IMR-90 (cell line): ENCODE results near the gene RNF123. TPM values are rescaled to one million over a fixed set of nuclear protein-coding genes. Genes with fewer than 3 reads are reported as not detected.
"Not testable (repeated sequence)": the region's sequence is repeated elsewhere in the genome, so short reads cannot be mapped to it uniquely, and the experiment has no call there.

Source experiments
- ATAC-seq: fragments of 200-7000 bp; cut with Tn5 transposase; 2 replicates; pipeline ENCODE4 v1.9.1; 2020; ENCODE audit warnings: low read depth, mild to moderate bottlenecking, moderate library complexity
- BruUV-seq: library from RNA; stranded (reverse); fragments of 400-500 nt; replicated peaks from 2 replicates; lab custom pipeline; 2021; lab: Mats Ljungman, UMichigan
- CTCF ChIA-PET: fragments of 300-600 bp; formaldehyde crosslinking; extraction: SDS; loops from one replicate; lab custom pipeline; 2021; ENCODE audit warnings: antibody characterized with exemption; lab: Yijun Ruan, JAX
- POLR2A ChIA-PET: fragments of 300-600 bp; sonication (Branson Sonifier 250); formaldehyde crosslinking; loops from one replicate; lab custom pipeline; 2022; ENCODE audit warnings: antibody characterized with exemption; ENCODE audit not compliant: unreplicated experiment; lab: Charles Lee
- DNase-seq: peaks from one replicate; pipeline ENCODE4 v3.0.0; 2013
- H2AFZ ChIP-seq: replicated peaks from 2 replicates; pipeline ENCODE3; 2013; ENCODE audit warnings: low read length, mild to moderate bottlenecking; ENCODE audit not compliant: poor library complexity
- H2AK5ac ChIP-seq: 2 replicates; pipeline ENCODE4 v1.6.1; 2013; ENCODE audit warnings: low read depth, low read length, inconsistent platforms
- H2AK9ac ChIP-seq: replicated peaks from 2 replicates; pipeline ENCODE3; 2013; ENCODE audit warnings: mild to moderate bottlenecking, low read depth, low read length, moderate library complexity; ENCODE audit not compliant: poor library complexity
- H2BK120ac ChIP-seq: 2 replicates; pipeline ENCODE4 v1.6.1; 2013; ENCODE audit warnings: low read depth, low read length, inconsistent platforms
- H2BK15ac ChIP-seq: 3 replicates; pipeline ENCODE4 v1.6.1; 2013; ENCODE audit warnings: low read depth, low read length, inconsistent platforms
- H2BK20ac ChIP-seq: 2 replicates; pipeline ENCODE4 v1.6.1; 2013; ENCODE audit warnings: low read depth, mild to moderate bottlenecking, inconsistent platforms, low read length, moderate library complexity
- H2BK5ac ChIP-seq: 2 replicates; pipeline ENCODE4 v1.6.1; 2013; ENCODE audit warnings: mild to moderate bottlenecking, low read depth, low read length, inconsistent platforms; ENCODE audit not compliant: poor library complexity, severe bottlenecking
- H3K14ac ChIP-seq: replicated peaks from 2 replicates; pipeline ENCODE4 v1.6.1; 2013; ENCODE audit warnings: low read depth, low read length, inconsistent platforms
- H3K18ac ChIP-seq: 2 replicates; pipeline ENCODE4 v1.6.1; 2013; ENCODE audit warnings: low read depth, low read length, control low read depth
- H3K23ac ChIP-seq: 2 replicates; pipeline ENCODE4 v1.6.1; 2013; ENCODE audit warnings: low read depth, low read length, inconsistent platforms
- H3K27ac ChIP-seq: 2 replicates; pipeline ENCODE4 v1.5.1; 2013; ENCODE audit warnings: mild to moderate bottlenecking, control low read depth, low read length; ENCODE audit not compliant: insufficient read depth
- H3K27me3 ChIP-seq: 2 replicates; pipeline ENCODE4 v1.6.1; 2013; ENCODE audit warnings: low read length; ENCODE audit not compliant: control insufficient read depth, insufficient read depth
- H3K36me3 ChIP-seq: 2 replicates; pipeline ENCODE4 v1.6.1; 2013; ENCODE audit warnings: low read length, mixed read lengths; ENCODE audit not compliant: control insufficient read depth, insufficient read depth
- H3K4ac ChIP-seq: 2 replicates; pipeline ENCODE4 v1.6.1; 2013; ENCODE audit warnings: low read depth, low read length, inconsistent platforms
- H3K4me1 ChIP-seq: 2 replicates; pipeline ENCODE4 v1.6.1; 2013; ENCODE audit warnings: low read length, mixed read lengths; ENCODE audit not compliant: control insufficient read depth, insufficient read depth
- H3K4me2 ChIP-seq: 2 replicates; pipeline ENCODE4 v1.6.1; 2013; ENCODE audit warnings: low read depth, mild to moderate bottlenecking, control low read depth, low read length, moderate library complexity
- H3K4me3 ChIP-seq: 2 replicates; pipeline ENCODE4 v1.5.1; 2013; ENCODE audit warnings: low read depth, mild to moderate bottlenecking, control low read depth, low read length, moderate library complexity; ENCODE audit not compliant: insufficient read depth
- H3K56ac ChIP-seq: 2 replicates; pipeline ENCODE4 v1.6.1; 2013; ENCODE audit warnings: low read length, inconsistent platforms; ENCODE audit not compliant: insufficient read depth; ENCODE audit errors: extremely low read depth
- H3K79me1 ChIP-seq, 2 experiments: 2 replicates each; pipeline ENCODE4 v1.6.1; 2013; ENCODE audit warnings: low read length in 2 of 2, inconsistent platforms in 1 of 2, low read depth in 1 of 2
- H3K9ac ChIP-seq: 2 replicates; pipeline ENCODE4 v1.6.1; 2013; ENCODE audit warnings: low read depth, low read length, control low read depth
- H3K9me1 ChIP-seq: 2 replicates; pipeline ENCODE4 v1.6.1; 2013; ENCODE audit warnings: low read length, inconsistent platforms; ENCODE audit not compliant: insufficient read depth
- H3K9me3 ChIP-seq: 2 replicates; pipeline ENCODE4 v1.6.1; 2013; ENCODE audit warnings: low read length; ENCODE audit not compliant: control insufficient read depth, insufficient read depth
- H4K20me1 ChIP-seq: 2 replicates; pipeline ENCODE4 v1.6.1; 2013; ENCODE audit warnings: low read length, inconsistent platforms; ENCODE audit not compliant: insufficient read depth
- H4K5ac ChIP-seq: 2 replicates; pipeline ENCODE4 v1.6.1; 2013; ENCODE audit warnings: mild to moderate bottlenecking, low read depth, low read length, control low read depth
- H4K8ac ChIP-seq, 2 experiments: 2 replicates each; pipeline ENCODE4 v1.6.1; 2013; ENCODE audit warnings: low read depth in 2 of 2, low read length in 2 of 2, control low read depth in 1 of 2, inconsistent platforms in 1 of 2
- H4K91ac ChIP-seq: 2 replicates; pipeline ENCODE4 v1.6.1; 2013; ENCODE audit warnings: low read depth, low read length, inconsistent platforms; ENCODE audit not compliant: insufficient read depth
- WGBS, 2 experiments: methylation state at CpG; one replicate each; pipeline versions ENCODE4 v1.1.5 to v1.1.7; 2013; ENCODE audit warnings: missing lambda C conversion rate in 2 of 2; ENCODE audit not compliant: insufficient read length in 1 of 2; ENCODE audit errors: extremely low coverage in 2 of 2; 5-methylcytosine and 5-hydroxymethylcytosine counted together
- dilution Hi-C: fragments of 300-500 bp; cut with HindIII; formaldehyde crosslinking; loops from one replicate; pipeline ENCODE4 v1.14.3; 2018; ENCODE audit warnings: low sequenced_read_pairs; ENCODE audit not compliant: unreplicated experiment
- in situ Hi-C: fragments of 300-500 bp; cut with MboI; formaldehyde crosslinking; loops from 3 replicates; pipeline ENCODE4 v1.14.3; 2019; ENCODE audit warnings: low sequenced_read_pairs, inconsistent platforms, mixed read lengths
- intact Hi-C: fragments of 100-400 bp; cut with micrococcal nuclease; formaldehyde crosslinking; loops from 2 replicates; pipeline ENCODE4 v1.10.0; 2022
- polyA plus RNA-seq, 3 experiments: library from polyadenylated mRNA; depleted of rRNA; stranded (reverse); fragments of >200 nt; gene quantifications; 2 replicates each; pipeline ENCODE4 v1.2.3, GENCODE V29; 2012; ENCODE audit warnings: low replicate concordance in 1 of 3
- total RNA-seq: library from RNA; depleted of rRNA; stranded (reverse); fragments of >200 nt; gene quantifications from 2 replicates; pipeline ENCODE4 v1.2.3, GENCODE V29; 2012

The RNF123 gene
- total and polyA plus RNA-seq, 2 of the 4 experiments (the other 2 are of a cell fraction): 13.4 to 37.7 TPM

DNA sequence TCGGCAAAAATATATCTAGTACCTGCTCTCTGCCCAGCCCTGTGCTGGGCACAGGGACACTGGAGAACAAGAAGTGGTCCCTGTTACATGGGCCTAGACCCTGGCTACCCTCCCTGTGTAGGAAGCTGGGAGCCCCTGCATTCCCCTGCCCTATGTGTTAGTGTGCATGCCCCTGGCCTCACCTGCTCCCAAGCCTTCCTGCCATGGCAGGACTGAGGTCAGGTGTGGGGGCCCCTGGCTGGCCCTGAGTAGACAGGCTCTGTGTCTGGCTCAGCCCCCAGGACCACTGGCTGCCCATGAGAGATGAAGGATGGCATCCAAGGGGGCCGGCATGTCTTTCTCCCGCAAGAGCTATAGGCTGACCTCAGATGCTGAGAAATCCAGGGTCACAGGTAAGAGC, 1.5 kb downstream of the RNF123 start:
- H4K20me1 ChIP-seq, H2AFZ ChIP-seq, H2AK9ac ChIP-seq, POLR2A ChIA-PET, H3K56ac ChIP-seq, H3K36me3 ChIP-seq, in situ Hi-C loops, H2BK15ac ChIP-seq, H3K14ac ChIP-seq, ATAC-seq, H3K23ac ChIP-seq, H4K5ac ChIP-seq, CTCF ChIA-PET, H3K18ac ChIP-seq, BruUV-seq, intact Hi-C loops, H3K4me3 ChIP-seq, H4K91ac ChIP-seq, H3K9me3 ChIP-seq, H3K9me1 ChIP-seq, H4K8ac ChIP-seq, H3K4ac ChIP-seq, dilution Hi-C loops, H3K27ac ChIP-seq, H3K27me3 ChIP-seq, H2AK5ac ChIP-seq, DNase-seq, H3K9ac ChIP-seq, H2BK5ac ChIP-seq, H2BK120ac ChIP-seq, H3K4me1 ChIP-seq, H2BK20ac ChIP-seq: not testable (repeated sequence)
- H3K79me1 ChIP-seq: peaks cover 7 to 36% of the 10 kb centered on the region in 2 experiments
- 0 out of 2 replicates have a peak overlapping the region, but pooled peaks have one; percentile 13 for H3K4me2 ChIP-seq
- no CpG with 5 or more reads among the region's 3 CpGs for WGBS, 2 experiments

- H3K4me1 ChIP-seq, ATAC-seq, intact Hi-C loops, H2AK9ac ChIP-seq, H3K9ac ChIP-seq, H2BK5ac ChIP-seq, POLR2A ChIA-PET, H3K56ac ChIP-seq, CTCF ChIA-PET, H4K8ac ChIP-seq, H3K27ac ChIP-seq, H3K4ac ChIP-seq, H3K4me2 ChIP-seq, dilution Hi-C loops, H2AK5ac ChIP-seq, H2AFZ ChIP-seq, H3K27me3 ChIP-seq, H3K23ac ChIP-seq, H2BK120ac ChIP-seq, H4K91ac ChIP-seq, BruUV-seq, H3K4me3 ChIP-seq, H3K14ac ChIP-seq, DNase-seq, H3K9me3 ChIP-seq, H4K20me1 ChIP-seq, H4K5ac ChIP-seq, H3K9me1 ChIP-seq, in situ Hi-C loops, H2BK15ac ChIP-seq, H3K18ac ChIP-seq, H2BK20ac ChIP-seq, H3K36me3 ChIP-seq: not testable (repeated sequence)
- whole genome bisulfite sequencing, 2 experiments: 80% methylated on average over 1 of the region's 3 CpGs; no CpG with 5 or more reads in 1 of the 2 experiments
- peaks cover 7 to 36% of the 10 kb centered on the region in 2 experiments for H3K79me1 ChIP-seq
Observed at GRCh38 chr3:49691481-49691880, 2.1 kb downstream of the RNF123 start.
